ENCODE measurements around the gene DUSP3. TPM values are rescaled to one million over a fixed set of nuclear protein-coding genes. Genes with fewer than 3 reads are reported as not detected.

DUSP3 gene
- polyA plus RNA-seq, 1 experiment: 27.9 TPM

DNA sequence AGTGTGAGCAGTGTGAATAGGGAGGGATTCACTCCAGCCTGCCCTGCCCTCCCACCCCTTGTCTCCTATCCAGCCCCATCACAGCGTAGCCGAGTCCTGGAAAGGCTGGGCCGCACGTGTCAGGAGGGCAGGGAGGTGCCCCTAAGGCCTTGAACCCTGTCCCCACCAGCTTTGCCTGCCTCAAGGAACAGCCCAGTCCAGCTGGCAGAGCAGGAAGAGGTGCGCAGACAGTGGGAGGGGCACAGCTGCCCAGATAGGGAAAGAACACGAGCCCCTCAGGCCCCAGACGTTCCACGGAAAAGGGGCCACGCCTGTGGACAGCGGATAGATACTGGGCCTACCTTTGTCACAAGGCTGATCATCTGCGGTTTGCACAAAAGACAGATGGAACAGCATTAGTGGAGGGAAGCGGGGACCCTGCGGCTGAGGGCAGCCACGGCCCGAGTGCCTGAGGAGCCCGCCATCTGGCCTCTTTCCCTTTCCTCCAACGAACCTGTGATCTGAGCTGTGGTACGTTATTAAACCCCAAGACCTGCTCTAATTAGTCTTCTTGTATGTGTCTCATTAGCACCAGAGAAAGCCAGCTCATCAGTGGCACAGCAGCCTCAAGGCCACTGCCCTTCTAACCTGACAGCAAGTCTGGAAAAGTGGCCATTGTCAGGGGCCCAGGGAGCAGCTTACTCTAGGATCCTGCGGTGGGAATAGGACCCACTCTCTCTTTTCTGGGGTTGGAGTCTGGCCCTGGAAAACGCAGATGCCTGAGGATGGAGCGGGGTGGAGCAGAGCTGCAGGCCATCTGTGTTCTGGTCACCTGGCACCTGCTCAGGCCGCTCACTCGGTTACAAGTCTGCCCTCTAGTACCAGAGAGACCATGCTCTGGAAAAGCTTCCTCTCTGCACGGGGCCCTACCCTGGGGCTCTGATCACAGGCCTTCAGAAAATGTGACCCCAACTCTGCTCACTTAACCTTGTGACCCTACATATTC lies 37.9 kb upstream of the DUSP3 start:
- no peaks in the 10 kb centered on the region for H3K27me3 ChIP-seq (ENCODE audit: control insufficient read depth, insufficient read depth, low read length)
- peaks cover 16% of the 10 kb centered on the region for H3K36me3 ChIP-seq (ENCODE audit: control insufficient read depth, insufficient read depth, low read length)
- no peak for DNase-seq (ENCODE audit: low read depth)
- TF ChIP-seq, protein P1, sequence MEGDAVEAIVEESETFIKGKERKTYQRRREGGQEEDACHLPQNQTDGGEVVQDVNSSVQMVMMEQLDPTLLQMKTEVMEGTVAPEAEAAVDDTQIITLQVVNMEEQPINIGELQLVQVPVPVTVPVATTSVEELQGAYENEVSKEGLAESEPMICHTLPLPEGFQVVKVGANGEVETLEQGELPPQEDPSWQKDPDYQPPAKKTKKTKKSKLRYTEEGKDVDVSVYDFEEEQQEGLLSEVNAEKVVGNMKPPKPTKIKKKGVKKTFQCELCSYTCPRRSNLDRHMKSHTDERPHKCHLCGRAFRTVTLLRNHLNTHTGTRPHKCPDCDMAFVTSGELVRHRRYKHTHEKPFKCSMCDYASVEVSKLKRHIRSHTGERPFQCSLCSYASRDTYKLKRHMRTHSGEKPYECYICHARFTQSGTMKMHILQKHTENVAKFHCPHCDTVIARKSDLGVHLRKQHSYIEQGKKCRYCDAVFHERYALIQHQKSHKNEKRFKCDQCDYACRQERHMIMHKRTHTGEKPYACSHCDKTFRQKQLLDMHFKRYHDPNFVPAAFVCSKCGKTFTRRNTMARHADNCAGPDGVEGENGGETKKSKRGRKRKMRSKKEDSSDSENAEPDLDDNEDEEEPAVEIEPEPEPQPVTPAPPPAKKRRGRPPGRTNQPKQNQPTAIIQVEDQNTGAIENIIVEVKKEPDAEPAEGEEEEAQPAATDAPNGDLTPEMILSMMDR (IDR thresholded peaks at IDR 0.05; ENCODE audit: insufficient read depth, low read depth, low read length): no peak
- ChIA-PET POLR2A (no interaction called here), CTCF (interaction anchor here (1.1 to 4.1 kb wide), 4 partner anchors 10 to 56 kb away, joined by 3 to 21 read pairs (median 7); partner anchors contain the start of gene CD300LG)
- no peak overlapping the region for H3K4me3 ChIP-seq (ENCODE audit: low read depth, low read length)

GRCh38 chr17:43814714-43815113 lies 35.9 kb upstream of the DUSP3 start:
- CTCF ChIA-PET: interaction anchor here (4.1 kb wide), 1 partner anchor 12 kb away, joined by 21 read pairs; no protein-coding TSS in a partner anchor
- POLR2A ChIA-PET: no interaction called here

DNA sequence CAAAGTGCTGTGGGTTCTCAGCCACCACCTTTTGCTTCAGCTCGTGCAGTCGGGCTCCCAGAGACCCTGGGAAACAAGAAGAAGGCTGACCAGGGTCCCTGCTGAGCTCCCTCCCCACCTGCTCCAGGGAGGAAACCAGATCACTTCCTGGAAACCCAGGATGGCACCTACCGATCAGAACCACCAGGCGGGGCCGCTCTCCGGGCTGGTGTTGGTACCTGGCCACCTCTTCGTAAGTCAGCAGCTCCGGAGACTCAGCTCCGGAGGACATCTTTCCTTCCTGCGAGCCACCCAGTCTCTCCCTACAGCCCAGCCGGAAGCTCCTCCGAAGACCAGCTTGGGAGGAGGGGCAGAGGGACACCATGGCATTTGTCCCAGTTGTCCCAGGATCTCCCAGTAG lies 35.2 kb upstream of the DUSP3 start:
- H3K4me3 ChIP-seq (ENCODE audit: low read depth, low read length): no peak overlapping the region
- CTCF ChIA-PET: no interaction called here
- H3K27me3 ChIP-seq (ENCODE audit: control insufficient read depth, insufficient read depth, low read length): no peaks in the 10 kb centered on the region
- POLR2A ChIA-PET: no interaction called here
- TF ChIP-seq, protein P1 (IDR thresholded peaks at IDR 0.05; ENCODE audit: insufficient read depth, low read depth, low read length): no peak
- peaks cover 17% of the 10 kb centered on the region for H3K36me3 ChIP-seq (ENCODE audit: control insufficient read depth, insufficient read depth, low read length)
- DNase-seq (ENCODE audit: low read depth): no peak

More at GRCh38 chr17:43814714-43815113, 35.9 kb upstream of the DUSP3 start:
- Histone ChIP-seq H3K4me3 (ENCODE audit: low read depth, low read length) (no peak overlapping the region), H3K36me3 (ENCODE audit: control insufficient read depth, insufficient read depth, low read length) (peaks cover 17% of the 10 kb centered on the region), H3K27me3 (ENCODE audit: control insufficient read depth, insufficient read depth, low read length) (no peaks in the 10 kb centered on the region)
- DNase-seq (ENCODE audit: low read depth): peak; percentile 53
- TF ChIP-seq, protein P1 (IDR thresholded peaks at IDR 0.05; ENCODE audit: insufficient read depth, low read depth, low read length): no peak

DNA sequence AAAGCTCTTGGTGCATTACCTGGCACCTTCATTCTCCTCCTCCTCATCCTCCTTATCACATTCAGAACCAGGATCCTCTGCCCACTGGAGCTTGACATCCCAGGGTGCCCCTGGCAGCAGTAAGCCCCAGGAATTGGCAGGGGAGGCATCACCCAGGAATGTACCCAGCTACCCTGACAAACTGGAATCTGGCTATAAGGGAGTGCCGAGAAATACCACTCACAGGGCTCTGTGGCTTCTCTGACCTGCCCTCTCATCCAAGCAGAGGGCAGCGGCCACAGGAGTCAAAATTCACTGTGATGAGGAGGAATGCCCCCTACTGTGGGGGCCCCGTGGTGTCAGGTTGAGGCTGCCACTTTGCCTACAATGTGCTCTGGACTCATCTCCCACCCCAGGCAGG lies 34.6 kb upstream of the DUSP3 start:
- Histone ChIP-seq H3K4me3 (ENCODE audit: low read depth, low read length) (no peak overlapping the region), H3K27me3 (ENCODE audit: control insufficient read depth, insufficient read depth, low read length) (no peaks in the 10 kb centered on the region), H3K36me3 (ENCODE audit: control insufficient read depth, insufficient read depth, low read length) (peaks cover 17% of the 10 kb centered on the region)
- ChIA-PET POLR2A (no interaction called here), CTCF (interaction anchor here (0.6 kb wide), 1 partner anchor 49 kb away, joined by 3 read pairs; no protein-coding TSS in a partner anchor)
- TF ChIP-seq, protein P1 (IDR thresholded peaks at IDR 0.05; ENCODE audit: insufficient read depth, low read depth, low read length): no peak
- DNase-seq (ENCODE audit: low read depth): no peak

Measured in BJ (cell line).